RPMI7951 (cell line): ENCODE results near the gene XKR7. TPM values are rescaled to one million over a fixed set of nuclear protein-coding genes. Genes with fewer than 3 reads are reported as not detected.
A peak's percentile ranks its signal among the peaks of the same experiment; 100 is the strongest.
"Not testable (repeated sequence)": the region's sequence is repeated elsewhere in the genome, so short reads cannot be mapped to it uniquely, and the experiment has no call there.

Source experiments
- DNase-seq: peaks from one replicate; pipeline ENCODE4 v3.0.0-alpha.2; 2012; ENCODE audit warnings: low read depth
- total RNA-seq: library from RNA; depleted of rRNA; stranded (reverse); fragments of >200 nt; shearing (Covaris generic); gene quantifications from 2 replicates; pipeline ENCODE4 v1.2.3, GENCODE V29; 2014

The XKR7 gene
- total RNA-seq, 1 experiment from 2014 or later, result not detected

- DNase-seq, result no peak
Measured at GRCh38 chr20:32012159-32012688, 44.3 kb downstream of the XKR7 start.

- DNase-seq, result no peak
Measured at GRCh38 chr20:32013326-32013725, 45.4 kb downstream of the XKR7 start.

DNA sequence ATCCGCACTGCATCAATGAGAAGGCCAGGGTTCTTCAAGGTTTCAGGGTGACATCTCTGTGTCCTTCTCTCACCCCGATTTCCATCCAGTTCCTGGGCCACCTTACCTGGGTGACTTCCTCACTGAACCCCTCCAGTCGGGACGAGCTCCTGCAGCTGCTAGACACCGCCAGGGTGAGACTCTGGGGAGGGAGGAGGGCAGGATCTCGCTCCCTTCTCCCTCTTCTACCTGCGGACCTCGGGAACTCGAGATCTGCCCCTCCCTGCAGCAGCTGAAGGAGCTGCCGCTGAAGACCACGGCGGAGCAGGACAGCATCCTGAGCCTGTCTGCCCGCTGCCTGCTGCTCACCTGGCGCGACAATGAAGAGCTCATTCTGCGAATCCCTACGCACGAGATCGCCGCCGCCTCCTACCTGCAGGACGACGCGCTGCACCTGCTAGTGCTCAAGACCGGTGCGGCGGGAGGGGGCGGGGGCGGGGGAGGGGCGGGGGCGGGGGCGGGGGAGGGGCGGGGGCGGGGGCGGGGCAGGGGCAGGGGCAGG, 49.8 kb downstream of the XKR7 start:
- DNase-seq, result no peak

GRCh38 chr20:32018269-32019155, 50.6 kb downstream of the XKR7 start:
- no peak for DNase-seq

GRCh38 chr20:32019156-32019510, 51.2 kb downstream of the XKR7 start:
- no peak for DNase-seq

GRCh38 chr20:32019563-32020463, 51.9 kb downstream of the XKR7 start:
- no peak for DNase-seq

DNA sequence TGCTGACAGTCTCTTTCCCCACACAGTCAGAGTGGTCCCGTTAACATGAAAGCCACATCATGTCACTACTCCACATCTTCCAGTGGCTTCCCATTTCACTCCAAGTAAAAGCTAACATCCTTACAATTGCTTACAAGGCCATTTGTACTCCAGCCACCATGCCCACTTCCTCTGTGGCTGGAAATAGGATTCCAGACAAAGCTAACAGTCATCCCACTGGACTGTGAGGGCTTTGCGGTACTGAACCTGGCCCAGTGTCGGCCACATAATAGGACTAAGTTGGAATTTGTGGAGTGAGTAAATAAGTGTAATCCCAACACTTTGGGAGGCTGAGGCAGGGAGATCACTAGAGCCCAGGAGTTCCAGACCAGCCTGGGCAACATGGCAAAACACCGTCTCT, 53.1 kb downstream of the XKR7 start:
- peak; percentile 28 for DNase-seq

GRCh38 chr20:32024683-32025295, 56.8 kb downstream of the XKR7 start:
- DNase-seq, result no peak

- DNase-seq, result no peak
Measured at GRCh38 chr20:32027643-32028042, 59.7 kb downstream of the XKR7 start.

DNA sequence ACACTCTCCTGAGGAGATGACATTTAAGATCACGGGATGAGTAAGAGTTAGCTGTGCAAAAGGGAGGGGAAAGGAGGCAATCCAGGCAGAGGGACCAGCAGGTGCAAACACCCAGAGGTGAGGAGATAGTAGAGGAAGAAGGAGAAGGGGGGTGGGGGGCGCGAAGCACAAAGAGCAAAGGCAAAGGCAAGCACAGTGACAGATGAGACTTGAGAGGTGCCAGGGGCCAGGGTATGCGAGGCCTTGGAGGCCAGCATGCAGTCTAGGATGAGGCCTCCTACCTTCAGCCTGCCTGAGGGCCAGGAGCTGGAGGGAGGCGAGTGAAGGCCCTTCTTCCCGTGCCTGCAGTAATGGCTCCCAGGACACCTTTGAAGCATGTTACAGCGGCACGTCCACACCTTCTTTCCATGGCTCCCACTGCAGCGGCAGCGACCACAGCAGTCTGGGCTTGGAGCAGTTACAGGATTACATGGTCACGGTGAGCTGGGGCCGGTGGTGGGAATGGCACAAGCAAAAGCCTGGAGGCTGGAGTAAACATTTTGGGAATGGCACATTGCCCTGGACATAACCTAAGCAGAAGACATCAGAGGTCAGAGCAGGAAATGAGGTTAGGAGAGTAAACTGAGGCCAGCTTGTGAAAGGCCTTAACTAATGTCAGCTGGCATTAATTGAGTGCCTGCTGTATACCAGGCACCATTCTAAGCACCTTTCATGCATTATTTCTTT, 60.9 kb downstream of the XKR7 start:
- no peak for DNase-seq

- no peak for DNase-seq
Measured at GRCh38 chr20:32029561-32029960, 61.6 kb downstream of the XKR7 start.

GRCh38 chr20:32031007-32031958, 63.3 kb downstream of the XKR7 start:
- peak; percentile 81 for DNase-seq

DNA sequence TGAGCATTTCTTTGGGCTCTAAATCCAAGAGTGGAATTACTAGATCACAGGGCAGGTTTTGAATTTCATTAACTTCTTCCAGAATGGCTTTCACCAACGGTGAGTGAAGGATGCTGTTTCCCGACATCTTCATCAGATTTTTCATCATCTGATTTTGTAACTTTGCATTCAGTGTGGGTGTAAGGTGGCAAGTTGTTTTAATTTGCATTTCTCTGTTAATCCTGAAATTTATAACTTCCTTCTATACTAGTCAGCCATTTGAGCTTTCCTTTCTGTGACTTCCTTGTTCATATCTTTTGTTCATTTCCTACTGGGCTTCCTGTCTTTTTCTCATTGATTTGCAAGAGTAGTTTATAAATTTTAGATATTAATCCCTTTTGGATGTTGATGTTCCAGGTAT, 65.4 kb downstream of the XKR7 start:
- no peak for DNase-seq

GRCh38 chr20:32033721-32034120, 65.8 kb downstream of the XKR7 start:
- not testable (repeated sequence) for DNase-seq

GRCh38 chr20:32034581-32035425, 66.9 kb downstream of the XKR7 start:
- DNase-seq, result peak; percentile 27

- no peak for DNase-seq
Measured at GRCh38 chr20:32035426-32035779, 67.5 kb downstream of the XKR7 start.

- no peak for DNase-seq
Measured at GRCh38 chr20:32036252-32036651, 68.3 kb downstream of the XKR7 start.

GRCh38 chr20:32036716-32037485, 69.0 kb downstream of the XKR7 start:
- DNase-seq, result no peak
